HEK293 (cell line): ENCODE results near the gene OST4.

Source experiments
- CTCF ChIP-seq: fragments of 450-650 bp; formaldehyde crosslinking; IDR thresholded peaks from 2 replicates; pipeline ENCODE4 v1.5.1; 2016; ENCODE audit warnings: missing biosample characterization, missing genetic modification characterization
- ZBTB1 ChIP-seq: fragments of 450-650 bp; formaldehyde crosslinking; IDR thresholded peaks from 2 replicates; pipeline ENCODE4 v1.5.1; 2016; ENCODE audit warnings: missing biosample characterization, missing genetic modification characterization
- ZNF473 ChIP-seq: fragments of 450-650 bp; formaldehyde crosslinking; IDR thresholded peaks from 2 replicates; pipeline ENCODE4 v1.5.1; 2017; ENCODE audit warnings: missing biosample characterization, missing genetic modification characterization
- ZNF580 ChIP-seq: fragments of 450-650 bp; formaldehyde crosslinking; IDR thresholded peaks from 2 replicates; pipeline ENCODE4 v1.5.1; 2016; ENCODE audit warnings: missing biosample characterization, missing genetic modification characterization

GRCh38 chr2:27095427-27095744 is 23.9 kb upstream of the OST4 start:
- TF ChIP-seq ZBTB1 (no peak), ZNF580 (tag by site-specific recombination) (no peak), CTCF (tag by site-specific recombination) (no peak), ZNF473 (tag by site-specific recombination) (no peak)
